Amniotic stem cell (primary cell): Measurements from ENCODE around the gene IDH3G.
"Not testable (repeated sequence)": the region's sequence is repeated elsewhere in the genome, so short reads cannot be mapped to it uniquely, and the experiment has no call there.

Experiments
- DNase-seq: peaks from one replicate; lab custom pipeline; 2025; lab: John Stamatoyannopoulos, UW

The IDH3G gene

GRCh38 chrX:153762626-153763173, 31.5 kb downstream of the IDH3G start:
- no peak for DNase-seq

- no peak for DNase-seq
Observed at GRCh38 chrX:153761863-153762262, 32.3 kb downstream of the IDH3G start.

DNA sequence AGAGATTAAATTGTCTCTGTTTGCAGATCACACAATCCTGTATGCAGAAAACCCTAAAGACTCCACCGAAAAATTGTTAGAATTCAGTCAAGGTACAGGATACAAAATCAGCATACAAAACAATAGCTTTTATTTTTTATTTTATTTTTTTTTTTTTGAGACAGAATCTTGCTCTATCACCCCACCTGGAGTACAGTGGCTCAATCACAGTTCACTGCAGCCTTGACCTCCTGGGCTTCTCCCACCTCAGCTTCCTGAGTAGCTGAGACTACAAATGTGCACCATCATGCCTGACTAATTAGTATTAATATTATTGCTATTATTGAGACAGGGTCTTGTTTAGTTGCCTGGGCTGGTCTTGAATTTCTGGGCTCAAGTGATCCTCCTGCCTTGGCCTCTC, 39.0 kb downstream of the IDH3G start:
- no peak for DNase-seq

DNA sequence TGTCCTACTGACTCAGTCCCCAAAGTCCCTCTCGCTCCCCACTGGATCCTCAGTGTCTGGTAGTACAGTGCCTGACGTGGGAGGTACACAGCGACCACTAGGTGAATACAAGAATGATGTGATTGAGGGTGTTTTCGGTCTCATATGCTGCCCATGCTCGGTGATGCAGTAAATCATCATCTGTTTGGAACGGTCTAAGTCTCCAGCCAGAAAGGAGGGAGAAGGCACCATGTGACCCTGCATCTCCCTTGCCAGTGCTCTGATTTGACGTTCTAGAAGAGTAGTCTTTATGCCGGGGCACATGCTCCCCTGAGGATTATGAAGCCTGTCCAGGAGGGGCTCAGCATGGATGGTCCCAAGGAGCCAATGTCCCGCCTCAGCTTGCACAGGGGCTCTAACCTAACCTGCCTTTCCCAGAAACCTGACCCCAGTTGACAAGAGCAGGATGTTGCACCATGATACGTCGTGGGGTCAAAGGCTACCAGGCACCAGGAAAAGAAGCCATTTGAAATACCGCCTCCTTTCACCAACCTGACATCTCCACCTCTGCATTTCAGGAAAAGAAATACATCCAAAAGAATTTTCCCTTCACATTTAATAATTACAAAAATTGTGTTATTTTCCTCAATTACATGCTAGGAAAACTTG, 43.9 kb downstream of the IDH3G start:
- no peak for DNase-seq

GRCh38 chrX:153749017-153749416, 45.2 kb downstream of the IDH3G start:
- not testable (repeated sequence) for DNase-seq

DNA sequence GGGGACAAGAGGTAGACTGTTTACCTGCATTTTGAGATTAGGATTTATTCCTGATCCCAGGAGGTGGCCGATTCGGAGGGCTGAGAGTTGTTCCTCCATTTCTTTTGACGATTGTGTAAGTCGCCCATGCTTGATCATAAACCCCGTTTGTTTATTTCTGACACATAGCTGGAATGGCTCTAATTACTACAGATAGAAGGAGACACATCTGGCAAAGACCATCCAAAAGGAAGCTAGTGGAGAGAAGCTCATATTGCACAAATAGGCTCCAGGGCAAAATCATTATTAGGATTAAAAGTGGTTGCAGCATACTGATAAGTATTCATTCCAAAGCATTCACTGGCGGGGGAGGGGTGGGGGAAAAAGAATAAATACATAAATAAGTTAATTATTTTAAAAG, 47.2 kb downstream of the IDH3G start:
- not testable (repeated sequence) for DNase-seq

GRCh38 chrX:153746359-153746758, 47.8 kb downstream of the IDH3G start:
- no peak for DNase-seq

GRCh38 chrX:153745067-153745433, 49.1 kb downstream of the IDH3G start:
- not testable (repeated sequence) for DNase-seq

DNA sequence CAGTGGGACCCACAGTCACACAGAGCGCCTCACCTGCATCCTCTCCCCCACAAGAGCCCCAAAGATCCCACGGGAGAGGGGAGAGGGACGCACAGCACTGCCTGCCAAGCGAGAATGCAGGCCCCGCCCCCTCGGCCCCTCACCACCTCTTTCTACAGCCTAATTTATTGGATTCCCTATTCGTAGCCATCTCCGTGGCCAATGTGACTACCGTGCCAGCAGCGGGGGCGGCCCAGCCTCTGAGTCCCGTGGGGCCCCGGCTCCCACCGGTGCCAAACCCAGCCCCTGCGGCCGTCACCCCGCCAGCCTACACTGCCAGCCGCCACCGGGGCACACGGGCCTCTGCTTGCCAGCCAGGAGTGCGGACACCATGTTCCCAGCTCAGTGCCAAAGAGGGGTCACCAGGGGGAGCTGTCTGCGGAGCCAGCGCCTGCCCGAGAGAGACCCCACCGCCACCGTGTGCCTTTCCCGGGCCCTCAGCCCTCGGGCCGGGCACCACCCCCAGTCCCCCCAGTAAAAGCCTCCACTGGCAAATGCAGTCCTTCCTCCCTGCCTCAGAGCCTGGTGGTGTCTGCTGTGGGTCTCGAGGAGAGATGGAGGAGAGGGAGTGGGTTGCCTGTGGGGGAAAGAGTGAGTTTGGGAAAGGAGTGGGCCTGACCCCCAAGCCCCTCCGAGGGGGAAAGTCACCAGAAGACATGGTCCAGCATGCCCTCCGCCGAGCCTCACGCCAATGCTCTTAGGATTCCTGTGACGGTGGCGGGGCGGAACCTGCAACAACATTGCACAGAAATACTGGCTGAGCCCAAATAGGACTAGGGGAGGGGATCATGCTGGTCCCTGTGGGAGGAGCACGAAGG, 49.7 kb downstream of the IDH3G start:
- DNase-seq, result no peak

DNA sequence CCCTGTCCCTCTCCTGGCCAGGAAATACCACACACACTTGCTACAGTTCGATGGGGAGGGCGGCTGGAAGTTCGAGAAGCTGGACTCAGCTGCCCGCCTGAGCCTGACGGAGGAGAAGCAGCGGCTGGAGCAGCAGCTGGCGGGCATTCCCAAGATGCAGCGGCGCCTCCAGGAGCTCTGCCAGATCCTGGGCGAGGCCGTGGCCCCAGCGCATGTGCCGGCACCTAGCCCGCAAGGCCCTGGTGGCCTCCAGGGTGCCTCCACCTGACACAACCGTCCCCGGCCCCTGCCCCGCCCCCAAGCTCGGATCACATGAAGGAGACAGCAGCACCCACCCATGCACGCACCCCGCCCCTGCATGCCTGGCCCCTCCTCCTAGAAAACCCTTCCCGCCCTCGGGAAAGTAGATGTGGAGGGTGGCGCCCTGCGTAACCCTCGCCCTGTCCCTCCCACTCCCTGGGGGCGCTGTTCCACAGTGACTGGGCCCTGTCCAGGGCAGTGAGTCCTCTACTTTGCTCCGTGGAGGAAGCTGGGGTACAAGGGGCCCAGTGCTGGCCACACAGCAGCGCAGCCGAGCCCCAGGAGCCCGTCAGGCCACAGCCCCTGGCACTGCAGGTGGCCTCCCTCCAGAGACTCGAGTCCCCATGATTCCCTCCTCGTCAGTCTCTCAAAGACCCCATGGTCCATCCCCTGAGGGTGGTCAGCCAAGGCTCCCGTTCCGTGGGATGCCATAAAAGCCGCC, 50.5 kb downstream of the IDH3G start:
- DNase-seq, result not testable (repeated sequence)

DNA sequence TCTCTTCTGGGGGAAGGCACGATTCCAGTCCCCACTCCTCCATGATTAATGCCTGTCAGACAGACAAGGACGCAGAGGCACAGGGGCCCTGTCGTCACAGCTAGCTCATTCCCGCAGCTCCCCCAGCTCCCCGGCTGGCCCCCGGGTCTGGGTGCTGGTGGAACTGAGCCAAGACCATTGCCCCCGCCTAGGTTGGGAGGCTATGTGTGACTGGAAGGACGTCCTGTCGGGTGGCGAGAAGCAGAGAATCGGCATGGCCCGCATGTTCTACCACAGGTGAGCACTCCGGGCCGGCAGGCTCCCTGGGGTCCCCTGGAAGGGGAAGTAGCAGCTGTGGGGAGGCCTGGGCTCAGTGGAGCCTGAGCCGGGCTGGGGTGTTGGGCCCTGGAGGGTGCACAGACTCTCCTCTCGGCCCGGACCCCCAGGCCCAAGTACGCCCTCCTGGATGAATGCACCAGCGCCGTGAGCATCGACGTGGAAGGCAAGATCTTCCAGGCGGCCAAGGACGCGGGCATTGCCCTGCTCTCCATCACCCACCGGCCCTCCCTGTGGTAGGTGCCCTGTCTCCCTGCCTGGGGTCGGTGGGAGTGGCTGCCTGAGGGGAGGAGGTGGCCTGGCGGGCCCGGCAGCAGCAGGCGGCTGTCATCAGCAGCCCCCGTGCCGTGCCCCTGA, 51.2 kb downstream of the IDH3G start:
- DNase-seq, result not testable (repeated sequence)

DNA sequence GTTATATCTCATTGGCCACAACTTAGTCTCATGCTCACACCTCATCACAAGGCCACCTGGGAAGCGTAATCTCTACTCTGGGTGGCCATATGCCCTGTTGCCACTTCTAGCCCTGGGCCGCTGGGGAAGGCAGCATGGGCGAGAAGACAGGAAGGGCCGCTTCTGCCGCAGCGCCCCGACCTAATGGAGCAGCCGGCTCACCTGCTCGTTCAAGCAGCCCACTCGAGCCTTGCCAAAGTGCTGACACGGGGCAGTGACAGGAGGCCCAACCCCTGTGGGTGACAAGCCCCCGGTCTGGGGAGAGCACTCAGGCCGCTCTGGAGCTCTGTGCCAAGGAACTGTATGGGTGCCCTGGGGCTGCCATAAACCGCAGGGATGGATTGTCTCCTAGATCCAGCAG, 52.1 kb downstream of the IDH3G start:
- DNase-seq, result not testable (repeated sequence)

DNA sequence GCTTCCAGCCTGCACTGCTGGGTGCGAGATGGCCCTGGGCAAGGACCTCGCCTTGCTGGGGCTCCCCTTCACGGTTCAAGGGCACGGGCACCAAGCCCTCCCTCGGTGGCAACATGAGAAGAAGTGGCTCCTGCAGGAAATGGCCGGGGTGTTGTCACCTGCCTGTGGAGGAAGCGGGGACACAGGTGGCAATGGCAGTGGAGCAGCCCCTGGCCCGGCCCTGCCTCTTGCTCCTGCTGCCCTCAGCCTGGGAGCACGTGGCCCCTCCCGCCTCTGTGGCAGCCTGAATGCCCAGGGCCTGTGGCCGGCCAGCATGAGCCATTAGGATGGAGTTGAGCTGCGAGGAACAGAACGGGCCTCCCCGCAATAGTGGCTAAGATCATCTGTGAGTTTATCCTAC, 52.7 kb downstream of the IDH3G start:
- DNase-seq, result no peak

- DNase-seq, result no peak
Observed at GRCh38 chrX:153740631-153741222, 53.4 kb downstream of the IDH3G start.

GRCh38 chrX:153739754-153740486, 54.3 kb downstream of the IDH3G start:
- no peak for DNase-seq

GRCh38 chrX:153738056-153738605, 56.0 kb downstream of the IDH3G start:
- no peak for DNase-seq

- no peak for DNase-seq
Observed at GRCh38 chrX:153736871-153737441, 57.2 kb downstream of the IDH3G start.

- no peak for DNase-seq
Observed at GRCh38 chrX:153736071-153736820, 57.9 kb downstream of the IDH3G start.
